Measurements from ENCODE around the gene MAML3.
A peak's percentile ranks its signal among the peaks of the same experiment; 100 is the strongest.

MAML3 gene

DNA sequence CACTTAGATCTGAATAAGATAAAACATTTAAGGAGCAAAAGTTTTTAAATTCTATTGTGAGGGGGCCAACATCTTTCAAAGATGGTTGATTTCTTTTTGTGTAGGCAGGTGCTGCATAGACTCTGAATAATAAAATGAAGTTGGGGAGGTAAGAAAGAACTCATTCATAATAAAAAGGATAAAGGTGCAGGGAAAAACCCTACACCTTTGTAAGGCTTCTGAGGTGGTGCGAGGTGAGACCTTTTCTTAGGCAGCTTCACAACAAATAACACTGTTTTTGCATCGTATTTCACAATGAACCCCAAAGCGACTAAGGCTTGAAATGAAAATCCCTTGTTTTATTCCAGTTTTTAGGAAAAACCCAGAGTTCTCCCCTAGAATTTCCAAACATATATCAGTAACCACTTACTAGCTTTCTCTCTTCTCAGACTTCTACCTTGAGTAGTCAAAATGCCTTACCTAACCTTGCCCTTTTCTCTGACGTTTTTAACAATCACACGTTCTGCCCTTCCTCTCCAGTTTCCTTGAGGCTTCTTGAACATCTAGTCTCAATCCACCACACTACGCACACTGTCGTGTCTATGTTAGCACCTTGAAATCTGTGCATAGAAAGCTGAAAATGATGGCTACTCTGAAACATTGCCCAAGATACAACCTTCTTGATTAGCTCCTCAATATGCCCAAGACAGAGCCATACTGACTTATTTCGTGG, 30.2 kb downstream of the MAML3 start:
- no peak for DNase-seq

GRCh38 chr4:140122891-140123290, 31.1 kb downstream of the MAML3 start:
- DNase-seq, result peak in 3 of 6 experiments; percentile 7 to 38 (median 21)

GRCh38 chr4:140121646-140122045, 32.3 kb downstream of the MAML3 start:
- no peak for DNase-seq

GRCh38 chr4:140118931-140119640, 34.9 kb downstream of the MAML3 start:
- DNase-seq, result no peak

DNA sequence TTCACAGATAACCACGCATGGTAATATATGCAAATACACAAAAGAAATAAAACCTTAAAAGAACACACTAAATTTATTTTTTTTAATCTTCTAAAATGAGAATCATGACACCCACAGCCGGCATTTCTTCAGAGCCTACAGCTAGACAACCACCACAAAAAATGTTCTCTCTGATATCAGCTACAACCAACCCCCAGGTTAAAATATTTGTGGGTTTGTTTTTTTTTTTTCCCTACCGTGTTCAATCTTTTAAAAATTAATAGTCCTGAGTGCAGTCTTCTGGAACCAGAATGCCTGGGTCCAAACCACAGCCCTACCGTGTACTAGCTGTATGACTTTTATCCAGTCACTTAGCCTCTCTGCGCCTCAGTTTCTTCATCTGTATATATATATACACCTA, 36.0 kb downstream of the MAML3 start:
- DNase-seq, result no peak

DNA sequence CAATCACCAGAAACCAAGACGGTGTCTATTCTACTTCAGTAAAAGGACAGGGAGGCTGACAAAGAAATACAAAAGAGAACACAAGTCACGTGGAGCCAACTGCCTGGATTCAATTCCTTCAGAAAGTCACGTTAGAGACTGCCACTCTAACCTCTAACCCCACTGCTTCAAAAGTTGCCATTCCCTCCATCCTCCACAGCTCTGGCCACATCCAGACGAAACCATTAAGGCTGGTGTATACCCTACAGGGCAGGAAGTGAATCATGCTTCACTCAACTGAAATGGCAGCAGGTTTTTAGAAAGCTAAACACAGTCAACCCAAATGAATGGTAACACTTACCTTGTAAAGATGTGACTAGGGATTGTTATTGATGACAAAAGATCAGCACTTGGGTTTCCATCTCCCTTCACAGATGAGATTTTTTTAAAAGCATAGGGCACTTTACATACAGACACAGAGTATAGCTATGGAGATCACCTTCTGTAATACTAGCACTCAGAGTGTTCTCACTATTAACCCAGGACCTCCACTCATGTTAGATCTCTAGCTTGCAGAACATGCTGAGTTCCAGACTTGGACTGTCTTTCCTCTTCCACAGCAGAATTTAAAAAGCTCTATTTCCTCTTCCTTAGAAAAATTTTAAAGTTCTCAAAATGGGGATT, 37.4 kb downstream of the MAML3 start:
- DNase-seq, result no peak

DNA sequence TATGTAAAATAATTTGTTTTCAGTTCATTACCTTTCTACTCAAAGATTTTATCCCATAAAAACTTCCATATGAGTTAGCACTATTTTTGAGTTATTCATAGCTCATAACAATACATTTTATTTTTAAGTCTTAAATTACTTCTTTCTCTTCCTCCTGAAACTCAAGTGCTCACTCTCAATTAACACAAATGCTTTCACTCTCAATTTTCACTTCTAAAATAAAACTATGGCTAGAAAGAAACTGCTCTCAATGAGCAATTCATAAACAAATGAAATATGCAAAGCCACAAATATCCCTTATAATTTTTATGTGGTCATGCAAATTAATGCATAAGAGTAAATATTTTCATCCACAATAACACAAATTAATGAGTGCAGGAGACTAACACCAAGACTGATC, 38.8 kb downstream of the MAML3 start:
- no peak for DNase-seq

- DNase-seq, result no peak
Measured at GRCh38 chr4:140113653-140114052, 40.3 kb downstream of the MAML3 start.

DNA sequence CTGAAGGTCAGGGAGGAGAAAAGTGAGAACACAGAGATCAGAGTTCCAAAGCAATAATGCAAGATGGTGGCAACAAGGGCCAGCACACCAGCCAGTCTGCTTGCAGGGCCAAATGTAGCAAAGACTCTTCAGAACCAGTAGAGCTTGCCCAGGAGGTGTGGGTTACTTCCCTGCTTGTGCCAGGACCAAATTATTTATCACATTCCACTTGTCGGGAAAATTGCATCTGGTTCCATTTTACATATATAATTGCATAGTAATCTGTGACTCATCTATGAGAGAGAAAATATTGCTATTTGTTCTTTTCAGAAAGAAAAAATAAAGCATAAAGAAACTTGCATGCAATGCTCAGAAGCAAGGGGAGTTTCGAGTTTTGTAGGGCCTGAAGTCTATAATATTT, 41.4 kb downstream of the MAML3 start:
- DNase-seq, result no peak

- DNase-seq, result no peak
Measured at GRCh38 chr4:140111256-140111655, 42.7 kb downstream of the MAML3 start.

DNA sequence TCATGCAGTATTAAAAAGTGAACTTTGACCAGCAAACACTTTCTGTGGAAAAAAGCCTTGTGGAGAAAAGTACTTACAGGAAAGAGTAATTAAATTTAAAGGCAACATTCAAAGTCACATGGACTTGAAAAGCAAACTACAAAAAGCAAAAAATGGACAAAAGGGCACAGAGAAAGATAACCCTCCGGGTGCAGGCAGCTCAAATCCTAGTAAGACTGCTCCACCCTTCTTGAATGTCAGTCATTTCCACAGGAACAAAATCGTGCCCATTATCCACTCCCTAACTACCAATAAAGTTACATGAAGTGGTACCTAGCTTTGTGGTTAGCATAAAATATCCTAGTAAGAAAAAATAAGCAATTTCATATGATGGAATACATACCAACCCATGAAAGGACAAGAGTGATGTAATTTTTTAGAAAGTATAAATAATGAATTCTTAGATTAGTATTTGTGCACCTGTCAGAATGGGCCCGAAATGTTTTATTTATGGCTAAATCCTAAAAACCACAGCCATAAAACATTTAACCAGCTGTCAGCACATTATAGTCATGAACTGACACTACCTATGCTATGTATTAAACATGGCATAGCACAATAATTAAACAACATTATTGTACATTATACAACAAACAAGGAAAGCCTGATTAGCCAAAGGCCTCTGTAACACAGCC, 43.3 kb downstream of the MAML3 start:
- no peak for DNase-seq

- DNase-seq, result no peak
Measured at GRCh38 chr4:140109737-140110136, 44.2 kb downstream of the MAML3 start.

- no peak for DNase-seq
Measured at GRCh38 chr4:140109292-140109691, 44.7 kb downstream of the MAML3 start.

GRCh38 chr4:140108713-140109230, 45.2 kb downstream of the MAML3 start:
- DNase-seq, result no peak

DNA sequence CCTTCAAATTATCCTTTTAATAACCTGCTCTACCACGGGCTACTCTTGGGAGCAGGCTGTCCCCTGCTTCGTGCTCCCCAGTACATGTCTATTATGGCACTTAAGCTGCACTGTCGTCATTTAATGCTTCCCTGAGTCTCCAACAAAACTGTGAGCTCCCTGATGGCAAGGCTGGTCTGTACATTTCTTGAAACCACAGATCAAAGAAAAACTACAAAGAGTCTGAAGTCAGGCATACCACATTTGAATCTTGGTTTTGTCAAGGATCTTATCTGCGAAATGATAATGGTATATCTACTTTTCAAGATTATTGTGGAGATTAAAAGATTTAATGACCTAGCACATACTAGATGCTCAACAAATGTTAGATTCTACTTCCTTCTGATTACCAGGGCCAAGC, 45.7 kb downstream of the MAML3 start:
- no peak for DNase-seq

GRCh38 chr4:140106289-140106844, 47.6 kb downstream of the MAML3 start:
- no peak for DNase-seq

DNA sequence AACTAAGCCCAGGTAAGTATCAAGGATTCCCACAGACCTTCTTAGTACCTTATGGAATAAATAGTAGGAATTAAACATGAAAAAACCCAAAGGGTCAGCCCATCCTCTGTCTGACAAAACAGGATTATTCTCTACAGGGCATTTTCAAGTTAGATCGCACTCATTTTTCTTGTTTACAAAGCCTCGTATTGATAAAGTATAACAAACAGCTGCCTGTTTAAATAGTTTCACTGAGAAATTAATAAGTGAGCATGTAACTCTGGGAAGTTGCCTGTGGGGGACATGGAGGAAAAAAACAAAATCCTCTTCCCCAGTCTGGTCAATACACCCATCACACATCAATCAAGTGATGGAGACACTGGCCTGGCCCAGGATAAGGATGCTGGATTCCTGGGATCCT, 48.5 kb downstream of the MAML3 start:
- no peak for DNase-seq

GRCh38 chr4:140103676-140104075, 50.3 kb downstream of the MAML3 start:
- DNase-seq, result no peak

DNA sequence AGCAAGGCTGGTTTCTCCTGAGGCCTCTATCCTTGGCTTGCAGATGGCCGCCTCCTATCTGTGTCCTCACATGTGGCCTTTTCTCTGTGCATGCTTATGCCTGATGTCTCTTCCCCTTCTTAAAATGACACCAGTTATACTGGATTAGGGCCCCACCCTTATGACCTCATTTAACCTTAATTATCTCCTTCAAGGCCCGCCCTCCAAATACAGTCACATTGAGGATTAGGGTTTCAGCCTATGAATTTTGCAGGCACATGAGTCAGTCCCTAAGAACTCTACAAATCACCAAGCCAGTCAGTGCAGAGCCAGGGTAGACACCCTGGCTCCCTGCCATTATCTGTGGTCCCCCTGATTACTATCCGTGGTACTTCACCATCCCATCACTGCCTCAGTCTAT, 51.6 kb downstream of the MAML3 start:
- no peak for DNase-seq

- no peak for DNase-seq
Measured at GRCh38 chr4:140100771-140101170, 53.2 kb downstream of the MAML3 start.

GRCh38 chr4:140099983-140100382, 54.0 kb downstream of the MAML3 start:
- no peak for DNase-seq

DNA sequence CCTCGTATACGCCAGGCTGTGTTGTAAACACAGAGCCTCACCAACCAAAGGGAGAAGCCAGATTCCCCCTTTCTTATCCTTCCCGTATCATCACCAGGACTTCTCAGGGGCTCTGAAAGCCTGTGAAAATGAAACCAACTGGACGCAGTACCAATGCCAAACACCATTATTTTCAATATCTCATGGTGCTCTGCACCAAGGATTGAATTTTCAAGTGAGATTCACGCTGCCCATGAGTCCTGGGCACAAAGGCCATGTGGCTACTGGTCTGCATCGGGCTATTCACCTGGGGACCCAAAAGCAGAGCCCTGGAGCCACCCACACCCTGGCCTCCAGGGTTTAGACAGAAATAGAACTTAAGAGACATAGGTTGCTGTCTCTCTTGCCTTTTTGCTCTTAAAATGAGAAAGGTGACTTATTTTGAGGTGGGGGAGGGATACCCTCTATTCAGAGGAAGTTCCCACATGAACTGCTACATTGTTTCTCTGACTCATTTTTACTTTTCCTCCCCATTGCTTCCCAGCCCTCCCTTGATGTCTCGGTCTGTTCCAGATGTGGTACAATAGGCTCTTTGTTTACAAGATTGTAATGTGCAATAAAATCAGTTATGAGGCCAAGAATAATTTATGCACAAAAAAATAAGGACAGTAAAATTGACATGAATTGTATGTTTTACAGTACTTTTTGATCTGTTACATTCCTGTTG, 55.4 kb downstream of the MAML3 start:
- no peak for DNase-seq

Data from stimulated activated naive CD4-positive, alpha-beta T cell (primary cell).